ENCODE measurements around the gene CD247. TPM values are rescaled to one million over a fixed set of nuclear protein-coding genes. Genes with fewer than 3 reads are reported as not detected.

Gene CD247
- total RNA-seq, 1 experiment from 2014 or later: not detected

DNA sequence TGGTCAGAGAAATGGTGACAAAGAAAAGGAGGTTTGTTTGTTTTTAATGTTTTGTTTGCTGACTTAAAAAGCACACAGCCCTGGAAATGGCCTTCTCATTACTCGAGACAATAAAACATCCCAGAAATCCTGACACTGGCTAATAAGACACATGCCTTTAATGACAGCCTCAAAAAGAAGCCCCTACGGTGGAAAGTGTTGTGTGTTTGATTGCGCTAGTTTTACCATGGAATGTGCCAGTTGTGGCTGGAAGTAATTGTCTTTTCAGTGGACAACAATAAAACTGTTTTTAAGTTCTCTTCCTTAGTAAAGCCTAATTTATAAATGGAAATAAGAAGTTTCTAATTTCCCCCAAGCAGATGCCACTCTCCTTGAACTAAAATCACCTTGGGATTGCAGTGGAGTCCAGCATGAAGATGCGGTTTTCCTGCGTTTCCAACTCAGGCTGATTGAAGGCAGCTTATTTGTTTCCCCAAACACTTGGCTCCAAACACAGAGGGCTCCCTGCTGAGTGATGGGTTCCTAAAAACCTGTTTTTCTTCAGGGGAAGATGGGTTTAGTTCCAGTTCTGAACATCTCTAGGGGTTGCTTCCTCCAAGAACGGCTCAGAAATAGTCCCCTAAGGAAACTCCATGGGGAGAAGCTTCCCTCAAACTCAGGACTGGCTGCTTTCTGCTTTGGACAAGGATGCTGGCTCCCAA is 54.3 kb downstream of the CD247 start:
- no peak overlapping the region for H3K27ac ChIP-seq
- DNase-seq (ENCODE audit: low read depth in 1 of 2, low spot score in 2 of 2): no peak
- H3K36me3 ChIP-seq: no peaks in the 10 kb centered on the region
- no peak overlapping the region for H3K4me3 ChIP-seq
- no peaks in the 10 kb centered on the region for H3K4me1 ChIP-seq (replicated peaks)
- H3K27me3 ChIP-seq (replicated peaks): no peaks in the 10 kb centered on the region; the same call in 1 of the 2 replicates
- H3K9me3 ChIP-seq (replicated peaks): no peaks in the 10 kb centered on the region

DNA sequence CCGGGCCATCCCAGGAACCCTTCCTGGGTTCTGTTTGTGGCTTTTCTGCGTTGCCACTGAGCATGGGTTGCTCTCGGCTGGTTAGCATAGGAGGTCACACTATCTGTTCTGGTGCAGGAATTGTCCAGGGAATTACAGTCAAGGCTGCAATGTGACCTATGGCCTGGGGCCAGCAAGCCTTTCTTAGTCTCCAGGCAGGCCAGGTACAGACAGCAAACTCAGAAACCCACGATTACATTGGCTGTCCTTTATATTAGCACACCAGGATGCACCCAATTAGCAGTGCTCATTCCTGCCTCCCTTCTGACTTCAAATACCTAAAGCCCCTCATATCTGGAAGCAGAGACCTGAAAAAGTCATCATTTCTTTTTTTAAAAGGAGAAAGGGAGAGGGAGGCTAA is 55.2 kb downstream of the CD247 start:
- no peaks in the 10 kb centered on the region for H3K9me3 ChIP-seq (replicated peaks)
- no peaks in the 10 kb centered on the region for H3K36me3 ChIP-seq
- no peak overlapping the region for H3K4me3 ChIP-seq
- H3K27me3 ChIP-seq (replicated peaks): no peaks in the 10 kb centered on the region; the same call in 1 of the 2 replicates
- H3K27ac ChIP-seq: no peak overlapping the region
- H3K4me1 ChIP-seq (replicated peaks): no peaks in the 10 kb centered on the region
- DNase-seq (ENCODE audit: low read depth in 1 of 2, low spot score in 2 of 2): no peak

DNA sequence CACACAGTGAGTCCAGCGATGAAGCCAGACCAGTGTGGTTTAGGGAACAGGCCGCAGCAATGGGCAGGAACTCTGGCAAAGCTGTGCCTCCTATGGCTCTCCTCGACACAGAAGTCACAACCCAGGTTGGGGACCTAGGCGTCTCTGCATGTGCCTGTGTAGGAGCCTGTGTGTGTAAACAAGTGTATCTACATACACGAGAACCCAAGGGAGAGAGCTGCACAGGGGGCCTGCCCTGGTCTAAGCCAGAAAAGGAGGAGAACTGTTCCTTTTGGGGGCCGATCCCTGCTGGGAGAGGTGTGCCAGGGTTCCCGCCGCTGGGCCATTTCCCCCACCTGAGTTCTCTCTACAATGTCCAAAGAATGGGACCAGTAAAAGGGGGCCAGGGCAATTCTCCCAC is 56.0 kb downstream of the CD247 start:
- DNase-seq (ENCODE audit: low read depth in 1 of 2, low spot score in 2 of 2): no peak
- Histone ChIP-seq H3K27ac (no peak overlapping the region), H3K4me1 (replicated peaks) (no peaks in the 10 kb centered on the region), H3K36me3 (no peaks in the 10 kb centered on the region), H3K4me3 (no peak overlapping the region), H3K27me3 (replicated peaks) (no peaks in the 10 kb centered on the region; the same call in 1 of the 2 replicates), H3K9me3 (replicated peaks) (no peaks in the 10 kb centered on the region)

DNA sequence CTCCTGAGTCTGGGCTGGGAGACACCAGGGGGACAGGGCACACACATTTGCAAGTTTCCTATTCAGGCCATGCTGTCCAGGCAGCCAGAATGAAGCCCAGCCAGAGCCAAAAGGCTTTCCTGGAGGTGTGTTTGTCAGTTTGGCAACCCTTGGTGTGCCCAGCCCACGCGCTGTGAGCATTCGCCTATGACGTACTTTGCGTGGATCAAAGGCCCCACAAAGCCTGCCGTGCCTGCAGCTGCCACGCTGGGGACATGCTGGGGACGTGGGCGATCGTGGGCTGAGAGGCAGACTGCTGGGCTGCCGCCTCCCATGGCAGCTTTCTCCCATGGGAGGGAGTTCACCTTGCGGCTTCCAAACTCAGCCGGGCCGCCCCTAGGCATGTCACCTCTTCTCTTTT is 57.5 kb downstream of the CD247 start:
- DNase-seq (ENCODE audit: low read depth in 1 of 2, low spot score in 2 of 2): no peak

DNA sequence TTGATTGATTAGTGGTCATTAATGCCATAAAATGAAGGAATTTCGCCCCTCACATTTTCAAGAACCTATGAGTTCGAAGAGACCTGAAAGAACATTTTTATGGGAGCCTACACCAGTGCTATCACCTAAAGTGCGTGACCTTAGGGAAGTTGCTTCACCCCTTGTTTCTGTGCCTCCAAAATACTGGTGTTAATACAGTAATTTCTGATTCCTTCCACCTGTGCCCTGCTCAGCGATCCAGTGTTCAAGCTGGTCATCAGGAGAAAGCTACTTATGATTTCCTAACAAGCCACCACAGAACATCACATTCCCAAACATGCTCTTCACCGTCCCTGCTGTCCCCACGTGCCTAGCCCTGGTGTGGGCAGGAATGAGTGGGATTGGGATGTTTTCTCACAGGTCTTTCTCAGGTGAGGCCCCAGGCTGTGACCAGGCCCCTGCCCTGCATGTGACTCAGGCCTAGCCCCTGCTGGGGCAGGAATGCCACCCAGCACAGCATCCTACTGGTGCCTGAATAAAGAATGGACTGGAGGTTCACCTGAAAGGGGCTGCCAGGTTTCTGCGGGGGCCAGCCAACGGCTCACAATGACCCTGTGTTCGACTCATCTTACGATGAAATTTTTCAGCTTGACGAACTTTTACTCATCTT is 60.3 kb downstream of the CD247 start:
- no peaks in the 10 kb centered on the region for H3K36me3 ChIP-seq
- DNase-seq (ENCODE audit: low read depth in 1 of 2, low spot score in 2 of 2): no peak

More for the DNA sequence above, 57.5 kb downstream of the CD247 start:
- no peaks in the 10 kb centered on the region for H3K36me3 ChIP-seq
- no peak overlapping the region for H3K27ac ChIP-seq
- no peaks in the 10 kb centered on the region for H3K4me1 ChIP-seq (replicated peaks)
- no peak overlapping the region for H3K4me3 ChIP-seq
- no peaks in the 10 kb centered on the region for H3K9me3 ChIP-seq (replicated peaks)
- H3K27me3 ChIP-seq (replicated peaks): no peaks in the 10 kb centered on the region; the same call in 1 of the 2 replicates

DNA sequence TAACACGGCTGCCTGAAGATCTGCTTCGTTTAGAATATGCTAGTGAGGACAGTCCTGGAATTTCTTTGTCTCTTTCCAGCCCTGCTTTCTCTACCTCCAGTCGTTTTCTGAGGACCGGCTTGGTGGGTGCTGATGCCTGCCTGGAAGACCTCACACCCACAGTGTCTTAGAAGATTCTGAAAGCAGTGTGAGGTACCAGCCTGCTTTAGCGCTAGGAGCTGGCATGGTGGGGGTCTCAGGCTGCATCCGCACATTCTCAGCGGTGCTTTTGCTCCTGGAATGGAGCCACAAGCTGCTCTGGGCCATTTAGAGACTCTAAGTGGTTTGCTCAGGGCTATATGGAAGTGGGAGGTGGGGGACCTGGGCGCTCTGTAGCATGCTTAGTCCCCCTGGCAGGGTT is 61.4 kb downstream of the CD247 start:
- H3K27me3 ChIP-seq (replicated peaks): no peaks in the 10 kb centered on the region; the same call in 1 of the 2 replicates
- H3K27ac ChIP-seq: no peak overlapping the region
- peaks cover 10% of the 10 kb centered on the region for H3K4me1 ChIP-seq (replicated peaks)
- H3K9me3 ChIP-seq (replicated peaks): no peaks in the 10 kb centered on the region
- H3K4me3 ChIP-seq: no peak overlapping the region
- DNase-seq (ENCODE audit: low read depth in 1 of 2, low spot score in 2 of 2): no peak
- H3K36me3 ChIP-seq: no peaks in the 10 kb centered on the region

More for the DNA sequence above, 60.3 kb downstream of the CD247 start:
- H3K27me3 ChIP-seq (replicated peaks): no peaks in the 10 kb centered on the region; the same call in 1 of the 2 replicates
- no peak overlapping the region for H3K4me3 ChIP-seq
- peaks cover 10% of the 10 kb centered on the region for H3K4me1 ChIP-seq (replicated peaks)
- H3K27ac ChIP-seq: no peak overlapping the region
- no peaks in the 10 kb centered on the region for H3K9me3 ChIP-seq (replicated peaks)

DNA sequence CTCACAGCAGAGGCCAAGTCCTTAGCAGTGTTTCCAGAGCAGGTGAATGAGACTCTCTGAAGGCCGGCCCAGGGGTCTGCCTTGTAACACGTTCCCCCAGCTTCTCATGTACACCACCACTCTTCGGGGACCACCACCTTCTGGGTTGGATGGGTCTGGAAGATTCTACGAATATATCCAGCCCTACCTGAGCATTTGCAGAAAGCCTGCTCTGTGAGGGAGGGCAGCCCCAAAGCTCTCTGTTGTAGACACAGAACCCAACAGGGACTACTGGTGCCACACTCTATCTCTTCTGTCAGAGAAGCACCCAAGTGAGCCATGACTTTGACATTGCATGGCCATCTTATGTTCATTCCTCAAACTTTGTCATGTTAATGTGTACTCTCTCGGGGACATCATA is 61.8 kb downstream of the CD247 start:
- H3K4me3 ChIP-seq: no peak overlapping the region
- H3K9me3 ChIP-seq (replicated peaks): no peaks in the 10 kb centered on the region
- H3K4me1 ChIP-seq (replicated peaks): peaks cover 10% of the 10 kb centered on the region
- no peaks in the 10 kb centered on the region for H3K36me3 ChIP-seq
- H3K27ac ChIP-seq: no peak overlapping the region
- H3K27me3 ChIP-seq (replicated peaks): no peaks in the 10 kb centered on the region; the same call in none of the 2 replicates
- DNase-seq (ENCODE audit: low read depth in 1 of 2, low spot score in 2 of 2): no peak

DNA sequence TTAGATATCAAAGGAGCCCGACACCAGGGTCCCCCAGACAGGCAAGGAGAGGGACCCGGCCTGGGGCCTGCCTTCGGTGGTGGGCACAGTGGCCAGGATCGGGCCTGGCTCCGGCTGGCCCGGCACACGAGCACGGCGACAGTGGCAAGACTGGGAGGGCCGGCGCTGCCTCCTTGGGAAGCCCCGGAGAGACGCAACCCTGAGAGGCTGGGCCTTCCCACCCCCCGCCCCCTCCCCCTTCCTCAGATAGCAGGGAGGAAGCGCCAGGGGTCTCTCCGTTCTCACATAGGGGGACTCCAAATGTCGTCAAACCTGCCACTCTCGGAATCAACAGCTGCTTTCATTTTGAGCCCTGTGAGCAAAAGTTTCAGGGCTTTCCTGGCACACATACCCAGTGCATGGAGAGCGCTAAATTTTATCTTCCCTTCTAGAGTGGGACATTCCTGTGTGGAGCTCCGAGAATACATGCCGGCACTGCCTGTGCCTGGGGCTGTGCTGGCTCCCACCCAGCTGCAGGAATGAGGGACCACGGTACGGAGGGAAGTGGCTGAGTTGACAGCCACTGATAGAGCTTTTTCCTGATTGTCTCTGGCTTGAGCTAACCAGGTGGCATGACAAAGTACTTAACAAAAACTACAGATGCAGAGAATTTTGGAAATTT is 62.4 kb downstream of the CD247 start:
- peaks cover 10% of the 10 kb centered on the region for H3K4me1 ChIP-seq (replicated peaks)
- no peak for DNase-seq (ENCODE audit: low read depth in 1 of 2, low spot score in 2 of 2)
- H3K4me3 ChIP-seq: peak overlapping the region; percentile 47

DNA sequence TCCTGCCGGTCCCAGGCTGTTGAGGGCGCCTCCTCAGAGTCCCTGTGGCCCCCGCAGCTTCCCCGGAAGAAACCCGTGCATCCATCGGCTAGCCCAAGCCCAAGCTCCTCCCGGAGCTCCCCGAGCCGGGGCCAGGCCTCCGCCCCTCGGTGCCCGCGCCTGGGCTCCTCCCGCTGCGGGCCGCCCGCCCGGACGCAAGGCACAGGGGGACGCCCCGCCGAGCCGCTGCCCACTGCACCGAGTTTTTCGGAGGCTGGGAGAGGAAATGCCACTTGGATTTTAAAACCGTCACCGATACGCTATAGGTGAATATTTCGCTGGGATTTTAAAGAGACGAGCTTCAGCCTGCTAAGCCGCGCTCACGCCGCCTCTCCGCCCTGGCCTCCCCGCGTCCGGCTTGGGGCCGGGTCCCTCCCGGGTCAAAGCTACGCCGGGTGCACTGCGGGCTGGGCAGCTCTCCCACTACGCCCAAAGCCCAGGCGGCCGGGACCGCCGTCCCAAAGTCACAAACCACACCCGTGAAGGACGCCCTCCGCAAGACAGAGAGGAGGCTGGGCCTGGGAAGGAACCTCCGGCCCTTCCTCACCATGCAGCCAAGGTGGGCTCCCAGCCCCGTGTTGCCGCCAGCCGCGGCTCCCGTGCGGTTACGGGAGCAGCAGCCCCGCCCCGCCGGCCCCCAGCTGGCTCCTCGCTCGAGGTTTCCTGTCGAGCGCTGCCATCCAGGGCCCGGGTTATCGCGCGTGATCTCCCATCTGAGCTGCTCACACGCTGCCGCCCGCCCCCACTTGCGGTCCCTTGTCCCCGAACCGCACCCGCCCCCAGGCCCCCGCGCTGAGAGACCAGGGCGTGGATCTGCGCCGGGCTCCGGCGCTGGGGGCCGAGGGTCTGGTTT is 63.2 kb downstream of the CD247 start:
- H3K4me1 ChIP-seq (replicated peaks): peaks cover 10% of the 10 kb centered on the region
- no peaks in the 10 kb centered on the region; the same call in none of the 2 replicates for H3K27me3 ChIP-seq (replicated peaks)
- H3K4me3 ChIP-seq: peak overlapping the region; percentile 47
- no peak overlapping the region for H3K27ac ChIP-seq
- H3K36me3 ChIP-seq: no peaks in the 10 kb centered on the region
- H3K9me3 ChIP-seq (replicated peaks): no peaks in the 10 kb centered on the region
- DNase-seq (ENCODE audit: low read depth in 1 of 2, low spot score in 2 of 2): peak; percentile 45 to 55

More for the DNA sequence above, 62.4 kb downstream of the CD247 start:
- Histone ChIP-seq H3K27ac (no peak overlapping the region), H3K27me3 (replicated peaks) (no peaks in the 10 kb centered on the region; the same call in none of the 2 replicates), H3K9me3 (replicated peaks) (no peaks in the 10 kb centered on the region), H3K36me3 (no peaks in the 10 kb centered on the region)

DNA sequence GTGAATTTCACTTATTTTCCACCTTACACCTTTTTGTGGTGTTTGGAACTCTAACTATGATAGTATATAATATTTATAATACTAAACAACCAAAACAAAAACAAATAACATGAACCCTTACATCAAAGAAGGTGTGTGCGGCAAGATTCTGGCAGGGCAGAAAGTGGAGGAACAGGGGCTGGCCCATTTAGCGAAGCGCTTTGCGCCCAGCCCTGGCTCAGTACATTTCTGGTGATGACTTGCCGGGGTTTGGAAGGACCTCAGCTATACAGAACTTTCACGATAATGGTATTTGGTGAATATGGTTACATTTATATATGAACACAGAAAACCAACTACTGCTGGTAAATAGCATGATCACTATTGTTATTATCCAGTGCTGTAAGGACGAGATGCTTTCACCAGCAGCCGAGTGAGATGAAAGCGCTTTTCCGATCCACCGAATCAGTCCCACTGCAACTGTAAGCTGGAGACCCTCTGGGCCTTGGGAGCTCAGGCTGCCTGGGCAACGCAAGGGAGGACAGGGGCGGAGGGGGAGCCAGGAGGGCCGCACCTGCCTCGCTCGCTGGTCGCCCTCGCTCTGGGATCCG is 63.9 kb downstream of the CD247 start:
- no peaks in the 10 kb centered on the region for H3K9me3 ChIP-seq (replicated peaks)
- H3K4me3 ChIP-seq: peak overlapping the region; percentile 47
- H3K36me3 ChIP-seq: no peaks in the 10 kb centered on the region
- H3K27me3 ChIP-seq (replicated peaks): no peaks in the 10 kb centered on the region; the same call in none of the 2 replicates
- H3K27ac ChIP-seq: no peak overlapping the region
- peaks cover 10% of the 10 kb centered on the region for H3K4me1 ChIP-seq (replicated peaks)
- DNase-seq (ENCODE audit: low read depth in 1 of 2, low spot score in 2 of 2): no peak

DNA sequence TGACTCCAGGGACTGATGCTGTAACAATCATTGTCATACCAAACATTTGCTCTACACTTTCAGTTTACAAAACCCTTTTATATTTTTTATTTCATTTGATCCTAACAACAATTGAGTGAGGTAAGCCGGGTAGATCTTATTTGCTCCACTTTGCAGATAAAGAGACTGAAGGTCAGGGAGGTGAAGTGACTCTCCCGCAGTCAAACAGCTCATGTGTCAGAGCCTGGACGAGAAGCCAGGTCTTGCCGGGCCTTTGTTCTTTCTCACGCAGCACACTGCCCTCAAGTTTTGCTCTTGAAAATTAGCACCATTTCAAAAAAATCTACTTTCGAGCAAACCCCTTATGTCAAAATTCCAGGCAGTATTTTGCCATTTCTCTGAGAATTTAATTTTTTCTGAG is 65.2 kb downstream of the CD247 start:
- Histone ChIP-seq H3K36me3 (no peaks in the 10 kb centered on the region), H3K4me1 (replicated peaks) (peaks cover 10% of the 10 kb centered on the region), H3K27me3 (replicated peaks) (no peaks in the 10 kb centered on the region; the same call in none of the 2 replicates), H3K4me3 (no peak overlapping the region), H3K27ac (no peak overlapping the region), H3K9me3 (replicated peaks) (no peaks in the 10 kb centered on the region)
- no peak for DNase-seq (ENCODE audit: low read depth in 1 of 2, low spot score in 2 of 2)

DNA sequence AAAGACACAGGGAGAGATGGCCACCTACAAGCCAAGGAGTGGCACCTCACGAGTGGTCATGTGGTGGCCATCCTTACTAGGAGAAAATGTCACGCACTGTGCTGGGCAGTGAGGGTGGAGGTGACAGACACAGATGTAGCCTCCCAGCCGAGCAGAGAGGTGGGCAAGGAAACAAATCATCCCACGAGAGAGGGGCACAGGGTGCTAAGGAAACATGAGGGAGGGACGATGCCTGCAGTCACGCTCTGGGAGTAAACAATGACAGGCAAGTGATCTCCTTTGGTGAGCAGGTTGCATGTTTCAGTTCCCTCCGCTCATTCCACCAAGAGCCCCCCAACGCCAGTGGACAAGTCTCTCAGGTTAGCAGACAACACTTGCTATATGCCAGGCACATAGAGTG is 65.8 kb downstream of the CD247 start:
- H3K27me3 ChIP-seq (replicated peaks): no peaks in the 10 kb centered on the region; the same call in none of the 2 replicates
- H3K4me1 ChIP-seq (replicated peaks): peaks cover 12% of the 10 kb centered on the region
- H3K9me3 ChIP-seq (replicated peaks): no peaks in the 10 kb centered on the region
- no peaks in the 10 kb centered on the region for H3K36me3 ChIP-seq
- DNase-seq (ENCODE audit: low read depth in 1 of 2, low spot score in 2 of 2): no peak
- no peak overlapping the region for H3K27ac ChIP-seq
- H3K4me3 ChIP-seq: no peak overlapping the region

DNA sequence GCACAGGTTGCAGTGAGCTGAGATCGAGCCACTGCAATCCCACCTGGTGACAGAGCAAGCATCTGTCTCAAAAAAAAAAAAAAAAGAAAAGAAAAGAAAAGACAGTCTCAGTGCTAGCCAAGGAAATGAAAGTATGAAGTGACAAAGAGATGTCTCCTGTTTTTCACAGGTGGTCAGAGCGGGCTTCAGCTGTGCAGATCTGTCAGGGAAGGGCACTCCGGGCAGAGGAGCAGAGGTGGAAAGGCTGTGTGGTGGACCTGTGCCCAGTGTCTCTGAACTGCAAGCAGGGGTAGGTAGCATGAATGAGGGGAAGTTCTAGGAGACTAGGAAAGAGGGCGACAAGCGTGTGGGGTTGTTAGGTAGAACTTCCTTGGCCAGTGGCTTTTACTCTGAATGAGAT is 67.5 kb downstream of the CD247 start:
- H3K4me3 ChIP-seq: no peak overlapping the region
- H3K36me3 ChIP-seq: no peaks in the 10 kb centered on the region
- no peaks in the 10 kb centered on the region; the same call in 1 of the 2 replicates for H3K27me3 ChIP-seq (replicated peaks)
- peaks cover 17% of the 10 kb centered on the region for H3K4me1 ChIP-seq (replicated peaks)
- H3K27ac ChIP-seq: no peak overlapping the region
- H3K9me3 ChIP-seq (replicated peaks): no peaks in the 10 kb centered on the region
- DNase-seq (ENCODE audit: low read depth in 1 of 2, low spot score in 2 of 2): no peak

Measured in SJSA1 (cell line).